Right cardiac atrium (tissue), 5 donors: ENCODE measurements around the gene RASSF10. TPM values are rescaled to one million over a fixed set of nuclear protein-coding genes. Genes with fewer than 3 reads are reported as not detected.

Source experiments
- ATAC-seq, 2 donors: fragments of 200-7000 bp; cut with Tn5 transposase; one replicate each; pipeline versions ENCODE4 v1.8.0 to v1.9.1; 2020; ENCODE audit warnings: moderate library complexity in 2 of 2, mild to moderate bottlenecking in 1 of 2
- DNase-seq, 3 donors: peaks; one replicate each; pipeline ENCODE4 v3.0.0-alpha.2; 2020
- H3K27ac ChIP-seq: one replicate; pipeline ENCODE4 v1.5.1; 2013; ENCODE audit warnings: mild to moderate bottlenecking, low read length, control low read depth, moderate library complexity
- H3K27me3 ChIP-seq: one replicate; pipeline ENCODE4 v1.6.1; 2013; ENCODE audit not compliant: control insufficient read depth, insufficient read depth
- H3K4me1 ChIP-seq: one replicate; pipeline ENCODE4 v1.6.1; 2013; ENCODE audit warnings: low read length; ENCODE audit not compliant: control insufficient read depth, insufficient read depth
- H3K4me3 ChIP-seq: one replicate; pipeline ENCODE4 v1.5.1; 2013; ENCODE audit warnings: low read length, control low read depth
- H3K9me3 ChIP-seq: one replicate; pipeline ENCODE4 v1.6.1; 2013; ENCODE audit warnings: low read length; ENCODE audit not compliant: control insufficient read depth
- WGBS: extraction: QIAGEN DNeasy Blood & Tissue Kit; methylation state at CpG from one replicate; pipeline ENCODE4 v1.1.7; 2013; 5-methylcytosine and 5-hydroxymethylcytosine counted together
- intact Hi-C, 4 donors: fragments of 100-400 bp; cut with DNase I; formaldehyde crosslinking; loops; one replicate each; pipeline versions ENCODE4 v1.11.0 to v1.14.0; 2022 to 2023
- polyA plus RNA-seq: library from polyadenylated mRNA; stranded (reverse); fragments of 200-250 nt; gene quantifications from one replicate; pipeline ENCODE4 v1.2.3, GENCODE V29; 2013
- total RNA-seq, 4 donors: library from RNA; stranded (reverse); fragmentation: NEBNext Ultra II Directional; extraction: Animal tissue kit (Norgen Biotek cat#: 25700); gene quantifications; one replicate each; pipeline ENCODE4 v1.2.1, GENCODE V29; 2021
- donor health status: healthy with polysubstance abuse.
- donor health status: DM: no; HTN: yes; CAD: no.
- donor health status: DM: no; HTN: no; CAD: no.
- donor health status: DM: no; HTN: yes; CAD: no; lungs with severe emphysema.
- donor health status: DM: yes; HTN: yes; CAD: no.

RASSF10 gene
- total and polyA plus RNA-seq, 5 donors: 0.27 to 3.1 (median 1.7) TPM

GRCh38 chr11:13009476-13009920 lies 382 bp downstream of the RASSF10 start:
- WGBS: under 1% methylated on average over 48 of the region's 48 CpGs
- ATAC-seq: no peak
- peak; percentile 26 to 54 (median 53) for DNase-seq
- intact Hi-C loops: no loop called here
- H3K27ac ChIP-seq: no peak overlapping the region
- peak overlapping the region; percentile 15 for H3K4me3 ChIP-seq
- no peaks in the 10 kb centered on the region for H3K9me3 ChIP-seq
- no peaks in the 10 kb centered on the region for H3K4me1 ChIP-seq
- H3K27me3 ChIP-seq: no peaks in the 10 kb centered on the region

GRCh38 chr11:13009921-13010748 lies 1.0 kb downstream of the RASSF10 start:
- H3K27ac ChIP-seq: no peak overlapping the region
- intact Hi-C loops: no loop called here
- 2% methylated on average over 94 of the region's 94 CpGs for WGBS
- ATAC-seq (peak; percentile 64 to 67), DNase-seq (peak; percentile 20 to 65 (median 62))
- no peaks in the 10 kb centered on the region for H3K27me3 ChIP-seq
- no peaks in the 10 kb centered on the region for H3K4me1 ChIP-seq
- H3K4me3 ChIP-seq: no peak overlapping the region
- H3K9me3 ChIP-seq: no peaks in the 10 kb centered on the region

GRCh38 chr11:13010749-13011465 lies 1.8 kb downstream of the RASSF10 start:
- 9% methylated on average over 37 of the region's 37 CpGs for WGBS
- Histone ChIP-seq H3K27me3 (peaks cover 1% of the 10 kb centered on the region), H3K4me3 (no peak overlapping the region), H3K9me3 (peaks cover 2% of the 10 kb centered on the region), H3K27ac (no peak overlapping the region), H3K4me1 (no peaks in the 10 kb centered on the region)
- peak; percentile 17 to 18 for ATAC-seq
- intact Hi-C loops: no loop called here
- DNase-seq: peak; percentile 44 to 73 (median 60)

- no peak for DNase-seq
- ATAC-seq: no peak
- 29% methylated on average over 7 of the region's 7 CpGs for WGBS
- no peak overlapping the region for H3K4me3 ChIP-seq
- H3K27ac ChIP-seq: no peak overlapping the region
- intact Hi-C loops: no loop called here
- no peaks in the 10 kb centered on the region for H3K4me1 ChIP-seq
- peaks cover 2% of the 10 kb centered on the region for H3K27me3 ChIP-seq
- peaks cover 2% of the 10 kb centered on the region for H3K9me3 ChIP-seq
Observed at GRCh38 chr11:13011466-13012055, 2.4 kb downstream of the RASSF10 start.

- H3K4me1 ChIP-seq: no peaks in the 10 kb centered on the region
- no peak overlapping the region for H3K27ac ChIP-seq
Observed at GRCh38 chr11:13012056-13012661, 3.0 kb downstream of the RASSF10 start.

GRCh38 chr11:13013054-13013488 lies 4.0 kb downstream of the RASSF10 start:
- peaks cover 2% of the 10 kb centered on the region for H3K9me3 ChIP-seq
- H3K27ac ChIP-seq: no peak overlapping the region
- DNase-seq: no peak
- no peaks in the 10 kb centered on the region for H3K4me1 ChIP-seq
- H3K27me3 ChIP-seq: peaks cover 2% of the 10 kb centered on the region
- WGBS: 55% methylated on average over 7 of the region's 7 CpGs
- no peak overlapping the region for H3K4me3 ChIP-seq
- intact Hi-C loops: no loop called here
- ATAC-seq: no peak

More at GRCh38 chr11:13012056-13012661, 3.0 kb downstream of the RASSF10 start:
- intact Hi-C loops: no loop called here
- Histone ChIP-seq H3K27me3 (peaks cover 2% of the 10 kb centered on the region), H3K4me3 (no peak overlapping the region), H3K9me3 (peaks cover 2% of the 10 kb centered on the region)
- WGBS: 25% methylated on average over 9 of the region's 9 CpGs
- DNase-seq: peak; percentile 38 to 82 (median 66)
- peak; percentile 30 to 45 for ATAC-seq

- no peak overlapping the region for H3K27ac ChIP-seq
- H3K4me1 ChIP-seq: no peaks in the 10 kb centered on the region
- DNase-seq (no peak), ATAC-seq (no peak)
- intact Hi-C loops: no loop called here
- peaks cover 2% of the 10 kb centered on the region for H3K9me3 ChIP-seq
- peaks cover 6% of the 10 kb centered on the region for H3K27me3 ChIP-seq
- 53% methylated on average over 6 of the region's 6 CpGs for WGBS
- no peak overlapping the region for H3K4me3 ChIP-seq
Observed at GRCh38 chr11:13015753-13016152, 6.6 kb downstream of the RASSF10 start.

- ATAC-seq (no peak), DNase-seq (no peak)
- peaks cover 2% of the 10 kb centered on the region for H3K9me3 ChIP-seq
- H3K4me1 ChIP-seq: no peaks in the 10 kb centered on the region
- H3K27me3 ChIP-seq: peaks cover 6% of the 10 kb centered on the region
- no peak overlapping the region for H3K27ac ChIP-seq
- no peak overlapping the region for H3K4me3 ChIP-seq
- intact Hi-C loops: no loop called here
Observed at GRCh38 chr11:13016415-13016814, 7.3 kb downstream of the RASSF10 start.

GRCh38 chr11:13019313-13019712 lies 10.2 kb downstream of the RASSF10 start:
- peaks cover 6% of the 10 kb centered on the region for H3K27me3 ChIP-seq
- H3K4me1 ChIP-seq: no peaks in the 10 kb centered on the region
- no peak for ATAC-seq
- H3K4me3 ChIP-seq: no peak overlapping the region
- intact Hi-C loops: no loop called here
- WGBS: 88% methylated on average over 4 of the region's 4 CpGs
- DNase-seq: no peak
- no peak overlapping the region for H3K27ac ChIP-seq
- H3K9me3 ChIP-seq: peaks cover 2% of the 10 kb centered on the region

GRCh38 chr11:13023423-13023822 lies 14.3 kb downstream of the RASSF10 start:
- Histone ChIP-seq H3K4me3 (no peak overlapping the region), H3K27me3 (peaks cover 4% of the 10 kb centered on the region), H3K9me3 (no peaks in the 10 kb centered on the region), H3K4me1 (no peaks in the 10 kb centered on the region), H3K27ac (no peak overlapping the region)
- DNase-seq (no peak), ATAC-seq (no peak)
- intact Hi-C loops: no loop called here
- 73% methylated on average over 5 of the region's 5 CpGs for WGBS
